ENCODE data around the gene KAZN. TPM values are rescaled to one million over a fixed set of nuclear protein-coding genes. Genes with fewer than 3 reads are reported as not detected.

The KAZN gene
- polyA plus RNA-seq, 1 donor from 2014 or later: 20.6 TPM

GRCh38 chr1:14636897-14637632 is 38.6 kb downstream of the KAZN start:
- no peaks in the 10 kb centered on the region for H3F3A ChIP-seq (ENCODE audit: insufficient read depth, low read length, poor library complexity, severe bottlenecking)
- H3K36me3 ChIP-seq (ENCODE audit: insufficient read depth, low read length): no peaks in the 10 kb centered on the region
- no peak overlapping the region for H2AFZ ChIP-seq (ENCODE audit: low read depth, low read length)
- H3K27me3 ChIP-seq (ENCODE audit: insufficient read depth, low read depth, low read length): no peaks in the 10 kb centered on the region
- no peak overlapping the region for H3K4me2 ChIP-seq (ENCODE audit: low read length)
- H4K20me1 ChIP-seq (ENCODE audit: insufficient read depth): no peaks in the 10 kb centered on the region
- no peak for TF ChIP-seq REST (IDR thresholded peaks at IDR 0.05; ENCODE audit: borderline replicate concordance)
- no peak for TF ChIP-seq RAD21 (conservative IDR thresholded peaks at IDR 0.05)
- TF ChIP-seq EP300 (conservative IDR thresholded peaks at IDR 0.05; ENCODE audit: poor library complexity, severe bottlenecking): no peak
- TF ChIP-seq SMC3 (conservative IDR thresholded peaks at IDR 0.05; ENCODE audit: poor library complexity): no peak
- no peak for TF ChIP-seq POLR2AphosphoS5 (IDR thresholded peaks at IDR 0.05)
- no peak for TF ChIP-seq TAF1 (IDR thresholded peaks at IDR 0.05; ENCODE audit: low read depth)
- TF ChIP-seq CTCF (IDR thresholded peaks at IDR 0.05; ENCODE audit: poor library complexity, severe bottlenecking): no peak
- no peak for TF ChIP-seq EZH2 (IDR thresholded peaks at IDR 0.05; ENCODE audit: borderline replicate concordance, insufficient read depth, low read length, poor library complexity, severe bottlenecking)
- no peak for TF ChIP-seq MXI1 (conservative IDR thresholded peaks at IDR 0.05; ENCODE audit: poor library complexity, severe bottlenecking)
- no peak overlapping the region for H3K27ac ChIP-seq (ENCODE audit: low read length)
- H3K4me3 ChIP-seq (ENCODE audit: low read length): no peak overlapping the region
- no peaks in the 10 kb centered on the region for H3K9me2 ChIP-seq (ENCODE audit: insufficient read depth, low read length)
- H3K9me3 ChIP-seq (ENCODE audit: low read length): no peaks in the 10 kb centered on the region
- H3K9ac ChIP-seq (ENCODE audit: low read length): no peak overlapping the region
- H3K79me2 ChIP-seq (replicated peaks; ENCODE audit: insufficient read depth, low read length): peaks cover 13% of the 10 kb centered on the region

DNA sequence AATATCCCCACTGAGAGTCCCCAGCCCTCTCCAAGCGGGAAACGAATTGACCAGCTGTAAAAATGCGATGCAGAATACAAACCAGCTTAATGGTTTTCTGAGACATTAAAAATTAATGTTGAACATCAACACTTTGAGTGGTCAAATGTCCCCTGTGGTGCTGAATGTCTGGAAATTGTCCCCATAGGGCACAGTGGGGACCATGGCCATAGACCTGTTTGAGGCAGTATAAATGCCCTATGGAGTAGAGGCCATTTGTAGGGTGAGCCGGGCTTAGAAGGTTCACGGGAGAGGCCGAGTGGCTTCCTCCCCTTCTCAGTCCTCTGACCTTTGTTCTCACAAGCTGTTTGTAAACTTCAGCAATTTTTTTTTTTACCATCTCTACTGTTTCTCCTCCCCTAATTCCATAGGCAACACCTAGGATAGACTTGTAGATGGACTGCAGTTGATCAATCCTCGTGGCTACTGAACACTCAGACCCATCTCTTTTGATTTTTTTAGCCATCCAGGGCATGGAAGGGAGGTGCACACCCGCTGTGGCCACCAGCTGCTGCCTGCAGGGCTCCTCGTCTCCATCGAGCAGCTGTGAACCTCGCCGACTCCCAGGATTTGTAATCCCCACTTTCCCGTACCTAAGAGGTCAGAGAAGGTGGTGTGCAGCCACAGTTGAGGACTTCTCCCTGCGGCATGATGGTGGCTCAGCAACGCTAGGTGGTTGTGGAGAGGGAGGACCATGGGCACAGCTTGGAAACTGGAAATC is 41.0 kb downstream of the KAZN start:
- no peaks in the 10 kb centered on the region for H4K20me1 ChIP-seq (ENCODE audit: insufficient read depth)
- TF ChIP-seq CTCF (IDR thresholded peaks at IDR 0.05; ENCODE audit: poor library complexity, severe bottlenecking): no peak
- no peak for TF ChIP-seq EZH2 (IDR thresholded peaks at IDR 0.05; ENCODE audit: borderline replicate concordance, insufficient read depth, low read length, poor library complexity, severe bottlenecking)
- no peak for TF ChIP-seq RAD21 (conservative IDR thresholded peaks at IDR 0.05)
- no peak for TF ChIP-seq EP300 (conservative IDR thresholded peaks at IDR 0.05; ENCODE audit: poor library complexity, severe bottlenecking)
- TF ChIP-seq TAF1 (IDR thresholded peaks at IDR 0.05; ENCODE audit: low read depth): no peak
- TF ChIP-seq POLR2AphosphoS5 (IDR thresholded peaks at IDR 0.05): no peak
- no peak for TF ChIP-seq SMC3 (conservative IDR thresholded peaks at IDR 0.05; ENCODE audit: poor library complexity)
- no peak for TF ChIP-seq MXI1 (conservative IDR thresholded peaks at IDR 0.05; ENCODE audit: poor library complexity, severe bottlenecking)
- TF ChIP-seq REST (IDR thresholded peaks at IDR 0.05; ENCODE audit: borderline replicate concordance): no peak
- H3K9ac ChIP-seq (ENCODE audit: low read length): no peak overlapping the region
- peaks cover 4% of the 10 kb centered on the region for H3K79me2 ChIP-seq (replicated peaks; ENCODE audit: insufficient read depth, low read length)
- H3K9me3 ChIP-seq (ENCODE audit: low read length): no peaks in the 10 kb centered on the region
- H2AFZ ChIP-seq (ENCODE audit: low read depth, low read length): no peak overlapping the region
- no peaks in the 10 kb centered on the region for H3K27me3 ChIP-seq (ENCODE audit: insufficient read depth, low read depth, low read length)
- no peak overlapping the region for H3K27ac ChIP-seq (ENCODE audit: low read length)
- no peaks in the 10 kb centered on the region for H3K36me3 ChIP-seq (ENCODE audit: insufficient read depth, low read length)
- H3K4me3 ChIP-seq (ENCODE audit: low read length): no peak overlapping the region
- no peaks in the 10 kb centered on the region for H3K9me2 ChIP-seq (ENCODE audit: insufficient read depth, low read length)
- no peak overlapping the region for H3K4me2 ChIP-seq (ENCODE audit: low read length)
- no peaks in the 10 kb centered on the region for H3F3A ChIP-seq (ENCODE audit: insufficient read depth, low read length, poor library complexity, severe bottlenecking)
